Activated T-helper 17 cell treated with anti-CD3 and anti-CD28 coated beads, Interleukin-2, amount 50 U/mL, for 72 hours (primary cell): Measurements from ENCODE around the gene PSMD9. TPM values are rescaled to one million over a fixed set of nuclear protein-coding genes. Genes with fewer than 3 reads are reported as not detected.
"Not testable (repeated sequence)": the region's sequence is repeated elsewhere in the genome, so short reads cannot be mapped to it uniquely, and the experiment has no call there.

Source experiments
- ATAC-seq: fragments of 150-1000 bp; cut with Tn5 transposase; replicated peaks from 2 replicates; pipeline ENCODE4 v1.10.0; 2021; ENCODE audit warnings: mild to moderate bottlenecking, moderate library complexity
- H3K27ac Mint-ChIP-seq: one replicate; pipeline ENCODE4 v1.8.0; 2022; ENCODE audit warnings: mixed read lengths
- H3K27me3 Mint-ChIP-seq: one replicate; pipeline ENCODE4 v1.8.0; 2022; ENCODE audit warnings: mixed read lengths
- H3K36me3 Mint-ChIP-seq: one replicate; pipeline ENCODE4 v1.8.0; 2022; ENCODE audit warnings: low read depth, mild to moderate bottlenecking, mixed read lengths
- H3K4me1 Mint-ChIP-seq: one replicate; pipeline ENCODE4 v1.8.0; 2022; ENCODE audit warnings: mixed read lengths
- H3K4me3 Mint-ChIP-seq: one replicate; pipeline ENCODE4 v1.8.0; 2022; ENCODE audit warnings: mild to moderate bottlenecking, mixed read lengths
- H3K9me3 Mint-ChIP-seq: one replicate; pipeline ENCODE4 v1.8.0; 2022; ENCODE audit warnings: mixed read lengths
- total RNA-seq, 2 donors: library from RNA; stranded (reverse); gene quantifications; one replicate each; pipeline ENCODE4 v1.2.3, GENCODE V29; 2022

The PSMD9 gene
- total RNA-seq, 2 donors from 2014 or later: 39.8 to 75.1 TPM

GRCh38 chr12:121860699-121861098 is 27.9 kb upstream of the PSMD9 start:
- H3K27ac Mint-ChIP-seq, H3K36me3 Mint-ChIP-seq, H3K4me3 Mint-ChIP-seq, ATAC-seq, H3K9me3 Mint-ChIP-seq, H3K4me1 Mint-ChIP-seq, H3K27me3 Mint-ChIP-seq: not testable (repeated sequence)

- no peak overlapping the region for H3K27ac Mint-ChIP-seq
- ATAC-seq: no peak
- H3K4me3 Mint-ChIP-seq: no peak overlapping the region
- no peaks in the 10 kb centered on the region for H3K4me1 Mint-ChIP-seq
- no peaks in the 10 kb centered on the region for H3K27me3 Mint-ChIP-seq
- no peaks in the 10 kb centered on the region for H3K36me3 Mint-ChIP-seq
- no peaks in the 10 kb centered on the region for H3K9me3 Mint-ChIP-seq
These were observed 26.8 kb upstream of the PSMD9 start for GRCh38 chr12:121861636-121862254.

GRCh38 chr12:121866331-121866730 is 22.3 kb upstream of the PSMD9 start:
- no peak overlapping the region for H3K27ac Mint-ChIP-seq
- H3K9me3 Mint-ChIP-seq: no peaks in the 10 kb centered on the region
- H3K27me3 Mint-ChIP-seq: no peaks in the 10 kb centered on the region
- H3K4me3 Mint-ChIP-seq: no peak overlapping the region
- no peak for ATAC-seq
- no peaks in the 10 kb centered on the region for H3K36me3 Mint-ChIP-seq
- H3K4me1 Mint-ChIP-seq: no peaks in the 10 kb centered on the region

GRCh38 chr12:121869229-121869628 is 19.4 kb upstream of the PSMD9 start:
- H3K36me3 Mint-ChIP-seq, H3K4me3 Mint-ChIP-seq, H3K27ac Mint-ChIP-seq, H3K9me3 Mint-ChIP-seq, H3K4me1 Mint-ChIP-seq, H3K27me3 Mint-ChIP-seq, ATAC-seq: not testable (repeated sequence)

- no peaks in the 10 kb centered on the region for H3K27me3 Mint-ChIP-seq
- no peaks in the 10 kb centered on the region for H3K9me3 Mint-ChIP-seq
- ATAC-seq: no peak
- H3K36me3 Mint-ChIP-seq: no peaks in the 10 kb centered on the region
- no peak overlapping the region for H3K4me3 Mint-ChIP-seq
- no peak overlapping the region for H3K27ac Mint-ChIP-seq
- H3K4me1 Mint-ChIP-seq: peaks cover 5% of the 10 kb centered on the region
These were observed 17.1 kb upstream of the PSMD9 start for GRCh38 chr12:121871467-121871866.

GRCh38 chr12:121872546-121873215 is 15.9 kb upstream of the PSMD9 start:
- Mint-ChIP-seq H3K27ac (peak overlapping the region; percentile 76), H3K9me3 (no peaks in the 10 kb centered on the region), H3K36me3 (no peaks in the 10 kb centered on the region), H3K27me3 (no peaks in the 10 kb centered on the region), H3K4me3 (no peak overlapping the region), H3K4me1 (peaks cover 5% of the 10 kb centered on the region)
- peak; percentile 89 for ATAC-seq

GRCh38 chr12:121873216-121873569 is 15.4 kb upstream of the PSMD9 start:
- peaks cover 5% of the 10 kb centered on the region for H3K4me1 Mint-ChIP-seq
- no peak overlapping the region for H3K27ac Mint-ChIP-seq
- H3K27me3 Mint-ChIP-seq: no peaks in the 10 kb centered on the region
- ATAC-seq: no peak
- H3K9me3 Mint-ChIP-seq: no peaks in the 10 kb centered on the region
- no peaks in the 10 kb centered on the region for H3K36me3 Mint-ChIP-seq
- no peak overlapping the region for H3K4me3 Mint-ChIP-seq

- ATAC-seq: no peak
- peaks cover 5% of the 10 kb centered on the region for H3K4me1 Mint-ChIP-seq
- no peak overlapping the region for H3K27ac Mint-ChIP-seq
- no peaks in the 10 kb centered on the region for H3K27me3 Mint-ChIP-seq
- no peaks in the 10 kb centered on the region for H3K9me3 Mint-ChIP-seq
- no peak overlapping the region for H3K4me3 Mint-ChIP-seq
- no peaks in the 10 kb centered on the region for H3K36me3 Mint-ChIP-seq
These were observed 14.5 kb upstream of the PSMD9 start for GRCh38 chr12:121874071-121874470.

GRCh38 chr12:121875582-121875981 is 13.0 kb upstream of the PSMD9 start:
- no peak overlapping the region for H3K4me3 Mint-ChIP-seq
- H3K27me3 Mint-ChIP-seq: no peaks in the 10 kb centered on the region
- ATAC-seq: no peak
- H3K27ac Mint-ChIP-seq: no peak overlapping the region
- peaks cover 5% of the 10 kb centered on the region for H3K4me1 Mint-ChIP-seq
- no peaks in the 10 kb centered on the region for H3K9me3 Mint-ChIP-seq
- no peaks in the 10 kb centered on the region for H3K36me3 Mint-ChIP-seq

GRCh38 chr12:121876080-121876447 is 12.5 kb upstream of the PSMD9 start:
- H3K4me3 Mint-ChIP-seq, H3K9me3 Mint-ChIP-seq, H3K27ac Mint-ChIP-seq, H3K27me3 Mint-ChIP-seq, ATAC-seq, H3K36me3 Mint-ChIP-seq, H3K4me1 Mint-ChIP-seq: not testable (repeated sequence)

GRCh38 chr12:121883315-121883660 is 5.3 kb upstream of the PSMD9 start:
- peaks cover 4% of the 10 kb centered on the region for H3K4me1 Mint-ChIP-seq
- H3K4me3 Mint-ChIP-seq: no peak overlapping the region
- no peaks in the 10 kb centered on the region for H3K9me3 Mint-ChIP-seq
- ATAC-seq: no peak
- no peaks in the 10 kb centered on the region for H3K36me3 Mint-ChIP-seq
- no peak overlapping the region for H3K27ac Mint-ChIP-seq
- no peaks in the 10 kb centered on the region for H3K27me3 Mint-ChIP-seq

- not testable (repeated sequence) for H3K9me3 Mint-ChIP-seq, ATAC-seq
These were observed 3.5 kb upstream of the PSMD9 start for GRCh38 chr12:121885129-121885528.

GRCh38 chr12:121888083-121888477 is 510 bp upstream of the PSMD9 start:
- peaks cover 28% of the 10 kb centered on the region for H3K36me3 Mint-ChIP-seq
- H3K27ac Mint-ChIP-seq: peak overlapping the region; percentile 93
- H3K27me3 Mint-ChIP-seq: no peaks in the 10 kb centered on the region
- peaks cover 14% of the 10 kb centered on the region for H3K4me1 Mint-ChIP-seq
- no peaks in the 10 kb centered on the region for H3K9me3 Mint-ChIP-seq
- ATAC-seq: no peak
- peak overlapping the region; percentile 94 for H3K4me3 Mint-ChIP-seq

More at GRCh38 chr12:121885129-121885528, 3.5 kb upstream of the PSMD9 start:
- H3K36me3 Mint-ChIP-seq: peaks cover 13% of the 10 kb centered on the region
- H3K4me3 Mint-ChIP-seq, H3K27ac Mint-ChIP-seq, H3K27me3 Mint-ChIP-seq, H3K4me1 Mint-ChIP-seq: not testable (repeated sequence)

GRCh38 chr12:121889274-121889624 is 659 bp downstream of the PSMD9 start:
- no peaks in the 10 kb centered on the region for H3K9me3 Mint-ChIP-seq
- peaks cover 23% of the 10 kb centered on the region for H3K4me1 Mint-ChIP-seq
- H3K36me3 Mint-ChIP-seq: peaks cover 36% of the 10 kb centered on the region
- no peak for ATAC-seq
- H3K4me3 Mint-ChIP-seq: peak overlapping the region; percentile 94
- H3K27me3 Mint-ChIP-seq: no peaks in the 10 kb centered on the region
- peak overlapping the region; percentile 93 for H3K27ac Mint-ChIP-seq

- Mint-ChIP-seq H3K4me1 (peaks cover 25% of the 10 kb centered on the region), H3K4me3 (peak overlapping the region; percentile 94), H3K36me3 (peaks cover 40% of the 10 kb centered on the region), H3K27ac (peak overlapping the region; percentile 93)
- H3K27me3 Mint-ChIP-seq, H3K9me3 Mint-ChIP-seq, ATAC-seq: not testable (repeated sequence)
These were observed 1.1 kb downstream of the PSMD9 start for GRCh38 chr12:121889661-121890060.
